GM18519 (cell line): ENCODE data around the gene HEPACAM2.

Source experiments
- ATAC-seq: cut with Tn5 transposase; IDR thresholded peaks from one replicate; pipeline ENCODE4 v1.9.1; 2021; ENCODE audit warnings: mild to moderate bottlenecking, moderate library complexity; ENCODE audit not compliant: unreplicated experiment, low FRiP score

HEPACAM2 gene

DNA sequence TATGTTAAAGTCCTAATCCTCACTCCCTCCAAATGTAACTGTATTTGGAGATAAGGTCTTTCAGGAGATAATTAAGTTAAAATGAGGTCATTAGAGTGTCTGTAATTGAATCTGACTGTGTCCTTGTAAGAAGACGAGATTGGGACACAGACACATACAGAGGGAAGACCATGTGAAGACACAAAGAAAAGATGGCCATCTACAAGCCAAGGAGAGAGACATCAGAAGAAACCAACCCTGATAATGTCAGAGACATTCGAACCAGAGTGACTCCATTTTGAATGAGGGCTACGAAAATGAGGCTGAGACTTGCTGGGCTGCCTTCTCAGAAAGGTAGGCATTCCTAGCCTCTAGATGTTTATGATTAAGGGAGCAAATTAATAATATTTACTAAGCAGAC is 77.5 kb downstream of the HEPACAM2 start:
- ATAC-seq: no peak

DNA sequence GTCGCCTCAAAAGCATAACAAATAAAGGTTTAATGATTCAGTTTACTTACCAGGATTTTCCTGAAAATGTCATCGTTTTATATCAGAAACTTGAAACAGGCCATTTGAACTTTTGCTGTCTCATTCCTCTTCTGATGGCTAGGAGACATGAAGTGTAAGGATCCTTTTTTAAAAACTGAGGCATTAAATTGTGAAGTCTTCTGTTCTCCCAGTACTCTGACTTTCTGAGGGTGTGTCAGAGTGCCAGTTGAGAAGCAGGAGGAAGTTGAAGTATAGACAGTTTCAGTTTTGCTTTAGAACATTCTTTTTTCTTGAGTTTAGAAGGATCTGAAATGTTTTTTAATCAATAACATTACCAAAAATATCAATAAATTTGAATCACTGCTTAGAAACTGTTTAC is 78.1 kb downstream of the HEPACAM2 start, which contains the start of gene SAMD9L:
SAMD9L (minus strand) TSS at position 242 of the 400 bp plus-strand sequence. CDS start 12,414 bp downstream, outside the sequence.
- ATAC-seq: peak; percentile 49

DNA sequence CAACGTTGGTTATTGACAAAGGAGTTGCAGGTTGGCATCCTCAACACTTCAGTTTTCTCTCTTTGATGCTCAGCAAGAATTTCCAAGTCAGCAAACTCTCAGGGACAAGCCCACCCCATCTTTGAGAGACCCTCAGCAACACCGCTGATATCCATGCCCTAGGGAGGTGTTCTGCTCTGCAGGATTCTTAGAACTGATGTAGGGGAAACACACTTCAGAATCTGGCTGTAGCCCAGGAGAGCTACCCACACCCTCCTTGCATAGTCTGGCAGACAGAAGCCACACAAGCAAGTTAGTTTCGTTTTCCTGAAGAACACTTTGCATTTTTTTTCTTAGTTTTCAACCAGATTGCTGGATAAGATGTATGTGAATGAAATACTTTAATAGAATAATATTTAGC is 78.9 kb downstream of the HEPACAM2 start:
- peak; percentile 71 for ATAC-seq

DNA sequence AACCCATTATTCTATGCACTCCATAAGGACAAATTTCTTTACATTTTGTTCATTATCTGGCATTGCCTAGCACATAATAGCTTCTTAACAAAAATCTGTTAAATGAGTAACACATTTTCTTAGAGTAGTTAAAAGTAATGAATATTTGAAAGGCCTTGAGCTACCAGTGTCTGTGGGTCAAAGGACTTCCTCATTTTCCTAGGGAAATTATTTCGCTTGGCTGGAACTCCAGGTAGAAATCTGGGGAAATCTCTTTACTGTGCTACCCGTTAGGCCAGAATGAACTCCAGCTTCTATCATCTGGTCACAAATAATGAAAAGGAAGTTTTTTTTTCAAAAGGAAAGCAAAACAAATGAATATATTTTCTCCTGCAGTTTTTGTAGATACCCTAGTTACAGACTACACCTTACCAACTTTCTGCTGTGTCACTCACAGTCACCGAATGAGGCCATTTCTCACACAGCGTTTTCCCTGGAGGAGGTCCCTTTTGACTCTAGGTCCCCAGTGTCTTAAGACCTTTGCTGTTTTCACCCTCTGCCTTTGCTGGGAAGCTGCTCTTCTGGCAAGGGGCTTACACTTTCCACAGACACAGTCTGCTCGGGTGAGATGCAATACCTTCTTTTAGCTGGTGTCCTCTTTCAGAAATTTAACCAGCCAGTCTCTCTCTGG is 79.7 kb downstream of the HEPACAM2 start:
- ATAC-seq: no peak

DNA sequence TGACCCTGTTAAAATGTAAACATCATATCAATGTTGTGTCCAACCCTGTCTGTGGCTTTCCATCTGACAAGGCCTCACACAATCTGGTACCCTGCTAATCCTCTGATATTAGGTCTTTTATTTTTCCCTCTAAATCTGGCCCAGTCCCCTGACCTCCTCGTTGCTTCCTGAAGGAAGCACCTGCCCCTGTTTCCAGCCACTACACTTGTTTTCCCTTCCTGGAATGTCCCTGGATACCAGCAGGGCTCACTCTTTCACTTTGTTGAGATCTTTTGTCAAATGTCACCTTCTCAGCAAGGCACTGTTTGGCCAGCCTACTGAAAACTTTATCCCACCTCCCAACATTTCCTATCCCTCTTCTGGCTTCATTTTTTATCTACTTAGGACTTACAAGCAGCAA is 80.2 kb downstream of the HEPACAM2 start:
- ATAC-seq: no peak

DNA sequence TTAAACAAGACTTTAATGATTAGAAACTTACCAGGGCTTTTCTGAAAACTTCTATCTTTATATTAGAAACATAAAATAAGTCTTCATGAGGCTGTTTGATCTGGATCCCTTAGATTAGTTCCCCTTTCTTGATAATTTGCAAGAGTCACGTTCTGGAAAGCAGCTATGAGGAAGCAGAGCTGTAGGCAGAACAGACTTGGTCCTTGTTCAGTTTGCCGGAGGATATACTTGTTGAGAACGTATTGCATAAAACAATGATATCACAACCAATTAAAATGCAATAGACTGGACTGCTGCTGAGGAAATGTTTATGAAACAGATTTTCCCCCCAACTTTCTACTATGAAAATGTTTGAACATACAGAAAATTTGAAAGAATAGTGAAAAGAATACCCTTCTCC is 80.9 kb downstream of the HEPACAM2 start:
- ATAC-seq: no peak

DNA sequence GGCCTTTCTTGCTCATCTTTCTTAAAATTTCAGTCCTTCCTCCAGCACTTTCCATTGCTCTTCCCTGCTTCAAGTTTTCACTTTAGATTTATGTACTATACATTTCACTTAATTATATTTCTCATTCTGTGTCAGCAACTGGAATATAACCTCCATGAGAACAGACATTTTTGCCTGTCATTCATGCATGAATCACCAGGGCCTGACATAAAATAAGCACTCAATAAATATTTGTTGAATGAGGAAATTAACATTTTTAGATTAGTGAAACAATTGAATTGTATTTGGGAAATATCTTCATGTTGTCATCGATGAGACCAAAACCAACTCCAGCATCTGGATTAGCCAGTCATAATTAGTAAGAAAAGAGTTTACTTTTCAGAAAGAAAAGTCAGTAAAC is 84.1 kb downstream of the HEPACAM2 start:
- no peak for ATAC-seq

DNA sequence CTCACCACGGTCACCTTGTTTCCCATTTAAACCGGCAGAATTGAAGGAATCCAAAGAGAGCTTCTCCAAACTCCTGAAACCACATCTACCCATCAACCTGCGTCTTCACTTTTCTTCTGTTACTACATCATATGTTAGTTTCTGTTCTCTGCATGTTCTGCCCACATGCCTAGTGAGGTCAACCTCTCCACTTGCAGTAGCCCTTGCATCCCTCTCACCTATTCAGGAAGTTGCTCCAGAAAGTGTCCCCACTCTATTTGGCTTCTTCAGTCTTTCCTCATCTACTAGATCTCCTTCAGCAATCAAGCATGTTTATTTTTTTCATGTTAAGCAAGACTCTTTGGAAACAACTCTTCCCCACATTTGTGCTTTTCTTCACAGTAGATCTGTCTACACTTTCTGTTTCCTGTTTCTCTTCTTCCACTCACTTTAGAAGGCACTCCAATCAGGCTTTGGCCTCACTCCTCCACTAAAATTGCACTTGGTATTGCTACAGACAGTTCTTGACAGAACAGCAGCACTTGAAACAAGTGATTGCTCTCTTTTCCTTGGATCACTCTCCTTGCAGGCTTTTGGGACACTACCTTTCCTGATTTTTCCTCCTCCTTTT is 85.6 kb downstream of the HEPACAM2 start:
- ATAC-seq: no peak

DNA sequence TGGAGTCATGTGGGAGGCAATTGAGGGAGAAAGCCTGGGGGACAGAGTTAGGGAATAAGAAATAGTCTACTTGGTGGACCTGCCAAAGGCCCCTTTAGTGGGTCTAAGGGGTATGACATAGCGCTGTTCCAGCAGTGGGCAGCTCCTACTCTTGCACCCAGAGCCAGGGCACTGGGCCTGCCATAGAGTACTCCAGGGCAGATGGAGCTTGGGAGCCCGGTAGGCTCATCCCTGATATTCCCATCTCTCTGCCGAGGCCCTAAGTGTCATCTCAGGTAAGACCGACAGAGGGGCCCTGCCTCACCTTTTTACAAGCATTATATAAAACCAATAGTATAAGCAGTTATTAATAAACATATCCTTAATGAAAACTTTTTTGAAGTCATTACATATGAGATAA is 87.7 kb downstream of the HEPACAM2 start:
- no peak for ATAC-seq
